Adrenal gland (tissue), 5 donors: ENCODE measurements around the gene ING5.

Experiments
- CTCF ChIP-seq, 6 experiments: fragments of 450-650 bp in 4 of 6; fragments of 200-600 bp in 2 of 6; sonication (generic) in 1 of 6; IDR thresholded peaks; 1 replicate in 5 of 6; 2 replicates in 1 of 6; pipeline versions ENCODE4 v1.5.1 to v1.8.0; 2016 to 2021; ENCODE audit warnings: antibody characterized with exemption in 6 of 6, mild to moderate bottlenecking in 2 of 6, moderate library complexity in 1 of 6
- POLR2A ChIP-seq, 2 donors: fragments of 450-650 bp; IDR thresholded peaks; one replicate each; pipeline ENCODE4 v1.6.1; 2017; ENCODE audit warnings: antibody characterized with exemption in 2 of 2, mild to moderate bottlenecking in 2 of 2, moderate library complexity in 1 of 2
- donor health status: DM: no; HTN: no; CAD: no.

DNA sequence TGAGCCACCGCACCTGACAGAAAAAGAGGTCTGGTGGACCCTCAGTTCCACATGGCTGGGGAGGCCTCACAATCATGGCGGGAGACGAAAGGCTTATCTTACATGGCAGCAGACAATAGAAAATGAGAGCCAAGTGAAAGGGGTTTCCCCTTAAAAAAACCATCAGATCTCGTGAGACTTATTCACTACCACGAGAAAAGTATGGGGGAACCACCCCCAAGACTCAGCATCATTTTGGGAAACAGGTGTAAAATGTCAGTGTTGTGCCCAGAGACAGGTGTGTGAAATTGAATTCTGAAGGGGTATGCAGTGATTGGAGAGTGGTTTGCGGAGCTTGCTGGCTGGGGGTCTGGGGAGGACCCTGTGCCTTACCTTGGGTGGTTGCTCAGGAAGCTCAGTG lies 28.0 kb downstream of the ING5 start:
- no peak for TF ChIP-seq CTCF (IDR thresholded peaks at IDR 0.05)
- no peak for TF ChIP-seq POLR2A (IDR thresholded peaks at IDR 0.05)
